HepG2 (cell line): ENCODE data around the gene TULP4. TPM values are rescaled to one million over a fixed set of nuclear protein-coding genes. Genes with fewer than 3 reads are reported as not detected.

Source experiments
- ATAC-seq: fragments of 200-7000 bp; cut with Tn5 transposase; 3 replicates; pipeline ENCODE4 v1.9.1; 2020; ENCODE audit warnings: mild to moderate bottlenecking, moderate library complexity
- BruUV-seq: library from RNA; stranded (reverse); fragments of 400-500 nt; replicated peaks from 2 replicates; lab custom pipeline; 2021; lab: Mats Ljungman, UMichigan
- CTCF ChIA-PET: fragments of 300-600 bp; formaldehyde crosslinking; extraction: SDS; loops from one replicate; lab custom pipeline; 2021; ENCODE audit warnings: low total read pairs, inconsistent platforms, low intra/inter-chr PET ratio; lab: Yijun Ruan, JAX
- POLR2A ChIA-PET: fragments of 350-600 bp; sonication (Branson Sonifier 250); formaldehyde crosslinking; loops from one replicate; lab custom pipeline; 2020; ENCODE audit warnings: antibody characterized with exemption, inconsistent platforms; lab: Yijun Ruan, JAX
- DNase-seq: peaks from one replicate; pipeline ENCODE4 v3.0.0-alpha.2; 2015; ENCODE audit warnings: low spot score
- FAIRE-seq: peaks from 3 replicates; lab custom pipeline; 2011; peaks lifted over from hg19 to GRCh38; lab: Jason Lieb, UNC
- H2AFZ ChIP-seq: one replicate; pipeline ENCODE4 v1.6.1; 2011; ENCODE audit warnings: low read length, inconsistent platforms
- H3K27ac ChIP-seq: fragments of 300-600 bp; 3 replicates; pipeline ENCODE4 v1.8.0; 2011; ENCODE audit warnings: mixed run types, mild to moderate bottlenecking, mixed read lengths, low read length, inconsistent platforms; ENCODE audit not compliant: insufficient read depth; ENCODE audit errors: extremely low read length
- H3K27me3 ChIP-seq, 2 experiments: fragments of 200-600 bp in 1 of 2; 2 replicates in 1 of 2; 3 replicates in 1 of 2; pipeline versions ENCODE4 v1.6.0 to v1.8.0; 2011; ENCODE audit warnings: low read length in 2 of 2, mild to moderate bottlenecking in 2 of 2, moderate library complexity in 2 of 2, inconsistent platforms in 1 of 2; ENCODE audit not compliant: insufficient read depth in 2 of 2, control insufficient read depth in 1 of 2
- H3K36me3 ChIP-seq, 2 experiments: fragments of 200-600 bp in 1 of 2; replicated peaks in 1 of 2; 2 replicates in 1 of 2; 3 replicates in 1 of 2; pipeline versions ENCODE4 v1.5.1 to v1.8.0; 2011; ENCODE audit warnings: low read length in 2 of 2, inconsistent platforms in 1 of 2; ENCODE audit not compliant: insufficient read depth in 2 of 2, control insufficient read depth in 1 of 2
- H3K4me1 ChIP-seq: 2 replicates; pipeline ENCODE4 v1.5.1; 2012; ENCODE audit warnings: low read length, inconsistent platforms; ENCODE audit not compliant: insufficient read depth
- H3K4me2 ChIP-seq: 2 replicates; pipeline ENCODE4 v1.6.0; 2011; ENCODE audit warnings: low read depth, low read length, inconsistent platforms
- H3K4me3 ChIP-seq, 3 experiments: fragments of 200-600 bp in 1 of 3; sonication (generic), shearing (Covaris generic) in 1 of 3; replicated peaks in 1 of 3; 2 replicates each; pipeline ENCODE4 v1.5.1; 2011 to 2016; ENCODE audit warnings: low read length in 3 of 3, inconsistent platforms in 2 of 3, low read depth in 2 of 3, mild to moderate bottlenecking in 2 of 3, control low read depth in 1 of 3, mixed read lengths in 1 of 3; ENCODE audit not compliant: insufficient read depth in 1 of 3
- H3K79me2 ChIP-seq: one replicate; pipeline ENCODE4 v1.6.1; 2011; ENCODE audit warnings: low read length, inconsistent platforms; ENCODE audit not compliant: insufficient read depth
- H3K9ac ChIP-seq: 2 replicates; pipeline ENCODE4 v1.6.0; 2011; ENCODE audit warnings: mild to moderate bottlenecking, low read depth, low read length, inconsistent platforms; ENCODE audit not compliant: insufficient read depth
- H3K9me3 ChIP-seq: 2 replicates; pipeline ENCODE4 v1.5.1; 2012; ENCODE audit warnings: mild to moderate bottlenecking, low read length
- H4K20me1 ChIP-seq: 2 replicates; pipeline ENCODE4 v1.6.0; 2011; ENCODE audit warnings: inconsistent platforms, mild to moderate bottlenecking, low read length, moderate library complexity; ENCODE audit not compliant: insufficient read depth
- BHLHE40 ChIP-seq: IDR thresholded peaks from 2 replicates; pipeline ENCODE4 v1.6.1; 2011; ENCODE audit warnings: low read length, improper control_type of control experiment
- FIP1L1 ChIP-seq: fragments of 200-400 bp; formaldehyde crosslinking; IDR thresholded peaks from 2 replicates; pipeline ENCODE4 v1.6.1; 2018; ENCODE audit warnings: low read depth, mild to moderate bottlenecking, low read length, moderate library complexity, borderline replicate concordance; ENCODE audit not compliant: insufficient read depth
- GLMP ChIP-seq: sonication (generic); formaldehyde crosslinking; IDR thresholded peaks from 2 replicates; pipeline ENCODE4 v1.9.0; 2021; ENCODE audit warnings: missing genetic modification reagents, mild to moderate bottlenecking, borderline replicate concordance
- HINFP ChIP-seq: sonication (generic); formaldehyde crosslinking; IDR thresholded peaks from 2 replicates; pipeline ENCODE4 v1.4.0; 2020; ENCODE audit warnings: low read depth, mild to moderate bottlenecking, missing genetic modification reagents
- HMGA1 ChIP-seq: sonication (generic); formaldehyde crosslinking; conservative IDR thresholded peaks from 2 replicates; pipeline ENCODE4 v1.4.0; 2020; ENCODE audit warnings: missing genetic modification reagents
- JUN ChIP-seq: sonication (generic); formaldehyde crosslinking; IDR thresholded peaks from 2 replicates; pipeline ENCODE4 v1.4.0; 2020; ENCODE audit warnings: mild to moderate bottlenecking, missing genetic modification reagents
- SPEN ChIP-seq: sonication (generic); formaldehyde crosslinking; IDR thresholded peaks from 2 replicates; pipeline ENCODE4 v1.5.1; 2020; ENCODE audit warnings: low read depth, mild to moderate bottlenecking, missing genetic modification reagents
- TBX2 ChIP-seq: sonication (generic); formaldehyde crosslinking; IDR thresholded peaks from 2 replicates; pipeline ENCODE4 v1.5.0; 2020; ENCODE audit warnings: missing genetic modification reagents, mild to moderate bottlenecking, borderline replicate concordance
- TEAD2 ChIP-seq: sonication (generic); formaldehyde crosslinking; IDR thresholded peaks from 2 replicates; pipeline ENCODE4 v1.9.0; 2021; ENCODE audit warnings: missing genetic modification reagents
- TIGD3 ChIP-seq: sonication (generic); formaldehyde crosslinking; IDR thresholded peaks from 2 replicates; pipeline ENCODE4 v1.5.1; 2020; ENCODE audit warnings: mild to moderate bottlenecking, missing genetic modification reagents, borderline replicate concordance
- XBP1 ChIP-seq: sonication (generic); formaldehyde crosslinking; IDR thresholded peaks from 2 replicates; pipeline ENCODE4 v1.5.0; 2020; ENCODE audit warnings: missing genetic modification reagents
- ZBTB21 ChIP-seq: sonication (generic); formaldehyde crosslinking; IDR thresholded peaks from 2 replicates; pipeline ENCODE4 v1.4.0; 2020; ENCODE audit warnings: missing genetic modification reagents
- ZNF777 ChIP-seq: sonication (generic); formaldehyde crosslinking; IDR thresholded peaks from 2 replicates; pipeline ENCODE4 v1.4.0; 2020; ENCODE audit warnings: missing genetic modification reagents
- ZNF891 ChIP-seq: sonication (generic); formaldehyde crosslinking; IDR thresholded peaks from 2 replicates; pipeline ENCODE4 v1.5.0; 2020; ENCODE audit warnings: mild to moderate bottlenecking, missing genetic modification reagents
- ZSCAN22 ChIP-seq: sonication (generic); formaldehyde crosslinking; IDR thresholded peaks from 2 replicates; pipeline ENCODE4 v1.4.0; 2020; ENCODE audit warnings: mild to moderate bottlenecking, missing genetic modification reagents
- WGBS: methylation state at CpG from one replicate; pipeline ENCODE4 v1.1.6; 2017; ENCODE audit warnings: low lambda C conversion rate; 5-methylcytosine and 5-hydroxymethylcytosine counted together
- in situ Hi-C: cut with HindIII; loops from 2 replicates; pipeline ENCODE4 v1.10.0; 2017; ENCODE audit warnings: low pct_unique_long_range_greater_than_20kb; ENCODE audit not compliant: extremely low pct_ligation_motif_present
- intact Hi-C: fragments of 100-400 bp; cut with micrococcal nuclease; formaldehyde crosslinking; loops from one replicate; pipeline ENCODE4 v1.10.0; 2022; ENCODE audit not compliant: unreplicated experiment
- polyA plus RNA-seq, 8 experiments: library from polyadenylated mRNA; depleted of rRNA in 3 of 8; stranded (reverse) in 7 of 8; unstranded in 1 of 8; fragments of >200 nt; fragmentation: Illumina TruSeq in 4 of 8; extraction: Trizol in 4 of 8; gene quantifications; 2 replicates each; pipeline versions ENCODE4 v1.2.1 to v1.2.3, GENCODE V29; 2011 to 2016; ENCODE audit warnings: low read depth in 4 of 8, missing spikeins in 1 of 8, mixed read lengths in 1 of 8; ENCODE audit not compliant: insufficient read depth in 1 of 8
- total RNA-seq, 5 experiments: library from RNA; depleted of rRNA; stranded (reverse); fragments of >200 nt; fragmentation: Illumina TruSeq; extraction: Trizol; gene quantifications; 2 replicates each; pipeline ENCODE4 v1.2.3, GENCODE V29; 2016; ENCODE audit warnings: low read depth in 1 of 5
- TF ChIP-seq, protein P1 (sequence below): sonication (generic); formaldehyde crosslinking; IDR thresholded peaks from 2 replicates; pipeline ENCODE4 v1.9.0; 2021; ENCODE audit warnings: missing genetic modification reagents, borderline replicate concordance

Gene TULP4
- total and polyA plus RNA-seq, 2 of the 13 experiments (the other 11 are each of a cell fraction or from before 2014, with no cell fraction given), result 21.1 to 122 TPM

DNA sequence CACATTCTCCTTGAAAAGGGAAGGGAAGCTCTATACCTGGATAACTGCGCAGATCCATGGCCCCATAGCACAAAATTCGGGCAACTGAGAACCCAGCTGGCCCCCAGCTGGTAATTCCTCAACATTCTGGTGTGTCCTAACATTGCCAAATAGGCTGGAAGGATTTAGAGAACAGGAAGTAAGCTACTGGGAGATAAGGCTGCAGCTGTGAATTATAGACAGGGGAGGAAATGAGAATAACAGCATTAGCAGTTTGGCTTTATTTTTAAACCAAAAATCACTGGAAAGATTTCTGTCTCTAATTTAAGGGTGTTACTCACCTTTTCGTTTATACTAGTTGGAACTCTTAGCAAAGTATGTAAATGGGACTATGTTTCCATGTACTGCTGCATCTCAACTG is 97.2 kb downstream of the TULP4 start:
- TF ChIP-seq ZNF891 (CRISPR knock-in tag) (no peak), HMGA1 (CRISPR knock-in tag) (no peak), TBX2 (CRISPR knock-in tag) (no peak), ZBTB21 (CRISPR knock-in tag) (no peak), BHLHE40 (no peak), FIP1L1 (no peak), ZNF777 (no peak), TIGD3 (CRISPR knock-in tag) (no peak), ZSCAN22 (CRISPR knock-in tag) (no peak), XBP1 (no peak), SPEN (no peak), JUN (CRISPR knock-in tag) (no peak), GLMP (no peak), HINFP (CRISPR knock-in tag) (no peak), TEAD2 (no peak)
- TF ChIP-seq, protein P1, sequence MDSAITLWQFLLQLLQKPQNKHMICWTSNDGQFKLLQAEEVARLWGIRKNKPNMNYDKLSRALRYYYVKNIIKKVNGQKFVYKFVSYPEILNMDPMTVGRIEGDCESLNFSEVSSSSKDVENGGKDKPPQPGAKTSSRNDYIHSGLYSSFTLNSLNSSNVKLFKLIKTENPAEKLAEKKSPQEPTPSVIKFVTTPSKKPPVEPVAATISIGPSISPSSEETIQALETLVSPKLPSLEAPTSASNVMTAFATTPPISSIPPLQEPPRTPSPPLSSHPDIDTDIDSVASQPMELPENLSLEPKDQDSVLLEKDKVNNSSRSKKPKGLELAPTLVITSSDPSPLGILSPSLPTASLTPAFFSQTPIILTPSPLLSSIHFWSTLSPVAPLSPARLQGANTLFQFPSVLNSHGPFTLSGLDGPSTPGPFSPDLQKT (CRISPR knock-in tag), result no peak
- BruUV-seq, result no TSS peak
- Histone ChIP-seq H3K9me3 (no peaks in the 10 kb centered on the region), H3K4me1 (peaks cover 12% of the 10 kb centered on the region), H4K20me1 (no peaks in the 10 kb centered on the region; the same call in 1 of the 2 replicates), H3K27me3 (no peaks in the 10 kb centered on the region), H3K4me3 (no peak overlapping the region), H2AFZ (no peak overlapping the region), H3K36me3 (peaks cover 13 to 21% of the 10 kb centered on the region in 2 experiments), H3K27ac (no peak overlapping the region), H3K4me2 (no peak overlapping the region), H3K9ac (no peak overlapping the region), H3K79me2 (peaks cover 9% of the 10 kb centered on the region)
- FAIRE-seq, result no peak
- no peak for ATAC-seq
- in situ Hi-C loops (no loop called here), intact Hi-C loops (no loop called here)
- DNase-seq, result no peak
- ChIA-PET POLR2A (no interaction called here), CTCF (no interaction called here)
- 95% methylated on average over 3 of the region's 3 CpGs for WGBS
